GM10248 (cell line): ENCODE results near the gene CYP4F8.

Experiments
- CTCF ChIA-PET: fragments of 300-600 bp; sonication (Branson Sonifier 250); formaldehyde crosslinking; extraction: SDS; loops from one replicate; lab custom pipeline; 2021; ENCODE audit warnings: antibody characterized with exemption; lab: Yijun Ruan, JAX
- POLR2A ChIA-PET: fragments of 350-650 bp; sonication (Branson Sonifier 250); formaldehyde crosslinking; extraction: SDS; loops from one replicate; lab custom pipeline; 2020; ENCODE audit warnings: antibody characterized with exemption; lab: Yijun Ruan, JAX
- DNase-seq: peaks from one replicate; pipeline ENCODE4 v3.0.0; 2012; ENCODE audit errors: extremely low spot score
- TF ChIP-seq, protein P1 (sequence below): IDR thresholded peaks from 2 replicates; pipeline ENCODE4 v1.5.1; 2012; ENCODE audit warnings: mild to moderate bottlenecking, low read depth; ENCODE audit errors: extremely low read depth, missing control alignments, control extremely low read depth

Gene CYP4F8, protein sequence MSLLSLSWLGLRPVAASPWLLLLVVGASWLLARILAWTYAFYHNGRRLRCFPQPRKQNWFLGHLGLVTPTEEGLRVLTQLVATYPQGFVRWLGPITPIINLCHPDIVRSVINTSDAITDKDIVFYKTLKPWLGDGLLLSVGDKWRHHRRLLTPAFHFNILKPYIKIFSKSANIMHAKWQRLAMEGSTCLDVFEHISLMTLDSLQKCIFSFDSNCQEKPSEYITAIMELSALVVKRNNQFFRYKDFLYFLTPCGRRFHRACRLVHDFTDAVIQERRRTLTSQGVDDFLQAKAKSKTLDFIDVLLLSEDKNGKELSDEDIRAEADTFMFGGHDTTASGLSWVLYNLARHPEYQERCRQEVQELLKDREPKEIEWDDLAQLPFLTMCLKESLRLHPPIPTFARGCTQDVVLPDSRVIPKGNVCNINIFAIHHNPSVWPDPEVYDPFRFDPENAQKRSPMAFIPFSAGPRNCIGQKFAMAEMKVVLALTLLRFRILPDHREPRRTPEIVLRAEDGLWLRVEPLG

DNA sequence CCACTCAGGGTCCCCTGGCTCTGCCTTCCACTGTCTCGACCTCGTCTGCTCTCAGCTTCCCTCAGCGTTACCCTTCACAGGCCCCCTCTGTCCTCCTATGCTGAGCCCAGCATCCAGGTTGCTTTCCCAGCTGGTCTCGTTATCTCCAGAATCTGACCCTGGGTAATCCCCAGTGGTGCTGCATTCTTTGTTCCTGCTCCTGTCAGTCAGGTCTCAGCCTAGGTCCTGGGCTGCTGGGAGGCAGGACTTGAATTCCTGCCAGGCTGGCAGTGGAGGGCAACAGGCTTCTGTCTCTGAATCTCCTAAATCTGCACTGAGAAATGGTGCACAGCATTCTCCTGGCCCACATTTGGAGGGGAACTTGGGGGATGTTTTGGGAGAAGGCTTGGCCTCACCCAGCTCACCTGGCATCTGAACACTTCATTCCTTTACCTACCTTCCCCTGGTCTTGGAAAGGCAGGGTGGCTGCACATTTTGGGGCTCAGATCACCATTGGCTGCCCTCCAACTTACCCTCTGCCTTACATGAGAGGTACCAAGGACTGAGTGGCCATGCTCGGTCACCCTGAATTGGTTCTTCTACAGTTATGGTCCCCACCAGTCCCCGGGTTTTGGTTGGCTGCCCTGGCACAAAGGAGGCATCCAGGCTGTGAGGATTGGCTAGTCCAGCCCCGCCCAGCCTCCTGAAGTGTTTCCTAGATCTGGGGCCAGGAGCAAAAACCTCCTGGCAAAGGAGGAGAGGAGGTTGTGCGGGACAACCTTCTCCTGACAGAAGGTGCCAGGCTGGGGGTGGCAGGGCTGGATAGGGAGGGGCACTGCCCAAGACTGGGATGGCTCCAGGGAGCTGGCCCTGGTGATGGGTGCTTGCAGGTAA is at the start of gene CYP4F8:
Gene CYP4F8 (plus strand): TSS at position 712 of the 873 bp plus-strand sequence. CDS start 399 bp downstream, outside the sequence.
- DNase-seq: no peak
- ChIA-PET CTCF (no interaction called here), POLR2A (no interaction called here)
- TF ChIP-seq, protein P1, sequence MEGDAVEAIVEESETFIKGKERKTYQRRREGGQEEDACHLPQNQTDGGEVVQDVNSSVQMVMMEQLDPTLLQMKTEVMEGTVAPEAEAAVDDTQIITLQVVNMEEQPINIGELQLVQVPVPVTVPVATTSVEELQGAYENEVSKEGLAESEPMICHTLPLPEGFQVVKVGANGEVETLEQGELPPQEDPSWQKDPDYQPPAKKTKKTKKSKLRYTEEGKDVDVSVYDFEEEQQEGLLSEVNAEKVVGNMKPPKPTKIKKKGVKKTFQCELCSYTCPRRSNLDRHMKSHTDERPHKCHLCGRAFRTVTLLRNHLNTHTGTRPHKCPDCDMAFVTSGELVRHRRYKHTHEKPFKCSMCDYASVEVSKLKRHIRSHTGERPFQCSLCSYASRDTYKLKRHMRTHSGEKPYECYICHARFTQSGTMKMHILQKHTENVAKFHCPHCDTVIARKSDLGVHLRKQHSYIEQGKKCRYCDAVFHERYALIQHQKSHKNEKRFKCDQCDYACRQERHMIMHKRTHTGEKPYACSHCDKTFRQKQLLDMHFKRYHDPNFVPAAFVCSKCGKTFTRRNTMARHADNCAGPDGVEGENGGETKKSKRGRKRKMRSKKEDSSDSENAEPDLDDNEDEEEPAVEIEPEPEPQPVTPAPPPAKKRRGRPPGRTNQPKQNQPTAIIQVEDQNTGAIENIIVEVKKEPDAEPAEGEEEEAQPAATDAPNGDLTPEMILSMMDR: no peak

DNA sequence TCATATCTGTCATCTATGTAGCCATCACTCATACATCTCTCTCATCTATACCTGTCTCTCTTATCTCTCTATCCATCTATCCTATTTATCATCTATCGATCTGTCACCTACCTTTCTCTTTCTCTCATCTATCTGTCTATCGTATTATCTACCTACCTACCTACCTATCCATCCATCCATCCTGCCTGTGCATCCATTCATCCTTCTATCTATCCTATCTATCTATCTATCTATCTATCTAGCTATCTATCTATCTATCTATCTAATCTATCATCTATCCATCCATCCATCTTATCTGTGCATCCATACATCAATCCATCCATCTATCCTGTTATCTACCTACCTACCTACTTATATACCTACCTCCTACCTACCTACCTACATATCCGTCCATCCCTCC is 44.6 kb upstream of the CYP4F8 start:
- POLR2A ChIA-PET: no interaction called here
- no peak for DNase-seq
- CTCF ChIA-PET: no interaction called here
- TF ChIP-seq, protein P1: no peak

DNA sequence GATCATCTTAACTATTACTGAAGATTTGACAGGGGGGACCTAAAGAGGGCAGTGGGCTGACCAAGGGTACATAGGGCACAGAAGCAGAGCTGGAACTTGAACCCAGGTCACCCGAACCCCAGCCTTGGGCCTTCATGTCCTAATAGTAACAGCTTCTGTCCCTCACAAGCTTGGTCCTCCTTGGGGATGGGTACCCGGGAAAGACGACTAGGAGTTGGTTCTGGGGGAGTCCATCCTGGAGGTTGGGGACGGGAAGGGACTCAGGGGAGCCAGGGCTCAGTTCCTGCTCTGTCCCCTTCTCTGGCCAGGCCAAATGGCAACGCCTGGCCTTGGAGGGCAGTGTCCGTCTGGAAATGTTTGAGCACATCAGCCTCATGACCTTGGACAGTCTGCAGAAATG is 39.6 kb upstream of the CYP4F8 start:
- ChIA-PET POLR2A (no interaction called here), CTCF (interaction anchor here (1.7 to 2.9 kb wide), 2 partner anchors 10 to 467 kb away, joined by 3 to 14 read pairs; no protein-coding TSS in a partner anchor)
- TF ChIP-seq, protein P1: no peak
- DNase-seq: no peak

DNA sequence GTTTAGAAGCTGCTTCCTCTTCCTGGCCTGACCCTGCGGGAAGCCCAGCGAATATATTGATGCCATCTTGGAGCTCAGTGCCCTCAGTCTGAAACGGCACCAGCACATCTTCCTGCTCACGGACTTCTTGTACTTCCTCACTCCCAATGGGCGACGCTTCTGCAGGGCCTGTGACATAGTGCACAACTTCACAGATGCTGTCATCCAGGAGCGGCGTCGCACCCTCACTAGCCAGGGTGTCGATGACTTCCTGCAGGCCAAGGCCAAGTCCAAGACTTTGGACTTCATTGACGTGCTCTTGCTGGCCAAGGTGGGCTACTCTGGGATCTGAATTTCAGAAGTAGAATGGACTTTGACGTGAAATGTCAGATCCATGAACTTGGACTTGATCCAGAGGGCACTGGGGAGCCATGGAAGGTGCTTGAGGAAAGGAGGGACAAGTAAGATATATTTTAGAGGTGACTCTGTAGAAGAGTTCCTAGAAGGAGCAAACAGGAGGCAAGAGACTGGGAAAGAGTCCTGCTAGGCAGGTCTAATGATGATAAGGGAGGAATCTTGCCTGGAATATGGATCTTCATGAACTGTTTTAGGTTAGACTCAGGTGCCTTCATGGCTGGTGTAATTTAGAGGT is 38.4 kb upstream of the CYP4F8 start:
- ChIA-PET CTCF (interaction anchor here (0.8 to 2.9 kb wide), 3 partner anchors 8 to 21 kb away, joined by 3 to 14 read pairs (median 4); no protein-coding TSS in a partner anchor), POLR2A (no interaction called here)
- TF ChIP-seq, protein P1: no peak
- DNase-seq: no peak

DNA sequence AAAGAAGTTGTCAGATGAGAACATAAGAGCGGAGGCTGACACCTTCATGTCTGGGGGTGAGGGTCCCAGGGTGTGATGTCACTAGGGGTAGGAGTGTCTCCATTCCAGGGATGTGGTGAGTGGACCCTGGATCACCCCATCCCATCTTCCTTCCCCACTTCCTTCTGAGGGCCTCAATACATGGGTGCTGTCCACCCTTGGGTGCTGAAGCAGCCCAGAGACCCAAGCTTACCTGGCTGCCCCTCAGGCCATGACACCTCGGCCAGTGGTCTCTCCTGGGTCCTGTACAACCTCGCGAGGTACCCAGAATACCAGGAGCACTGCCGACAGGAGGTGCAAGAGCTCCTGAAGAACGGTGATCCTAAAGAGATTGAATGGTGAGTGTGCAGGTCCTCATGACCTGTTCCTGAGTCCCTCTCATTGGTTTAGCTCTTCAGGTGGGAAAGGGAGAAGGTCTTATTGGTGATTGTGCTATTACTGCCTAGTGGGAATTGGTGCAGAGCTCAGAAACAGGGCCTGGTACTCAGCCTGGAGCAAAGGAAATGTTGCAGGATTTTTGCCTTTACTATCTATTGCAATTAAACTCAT is 37.7 kb upstream of the CYP4F8 start:
- ChIA-PET CTCF (interaction anchor here (1.2 kb wide), 1 partner anchor 423 kb away, joined by 3 read pairs; no protein-coding TSS in a partner anchor), POLR2A (no interaction called here)
- TF ChIP-seq, protein P1: no peak
- no peak for DNase-seq

DNA sequence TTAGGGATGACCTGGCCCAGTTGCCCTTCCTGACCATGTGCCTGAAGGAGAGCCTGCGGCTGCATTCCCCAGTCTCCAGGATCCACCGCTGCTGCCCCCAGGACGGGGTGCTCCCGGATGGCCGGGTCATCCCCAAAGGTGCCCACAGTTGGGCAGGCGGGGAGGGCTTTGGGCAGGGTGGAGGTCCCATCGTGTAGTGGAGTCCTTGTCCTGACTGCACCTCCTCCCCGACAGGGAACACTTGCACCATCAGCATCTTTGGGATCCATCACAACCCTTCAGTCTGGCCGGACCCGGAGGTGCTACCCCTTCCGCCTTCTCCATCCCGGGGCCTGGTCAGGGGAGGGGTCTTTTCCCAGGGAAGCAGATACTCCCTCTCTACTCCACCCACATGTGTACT is 31.7 kb upstream of the CYP4F8 start:
- CTCF ChIA-PET: interaction anchor here (1.0 kb wide), 1 partner anchor 427 kb away, joined by 3 read pairs; no protein-coding TSS in a partner anchor
- POLR2A ChIA-PET: no interaction called here

More for the DNA sequence above, 31.7 kb upstream of the CYP4F8 start:
- no peak for DNase-seq
- TF ChIP-seq, protein P1: no peak
